Measurements from ENCODE around the gene AKAP14. TPM values are rescaled to one million over a fixed set of nuclear protein-coding genes. Genes with fewer than 3 reads are reported as not detected.

The AKAP14 gene
- total RNA-seq, 1 experiment from 2014 or later = not detected

GRCh38 chrX:119871245-119871598 lies 24.5 kb upstream of the AKAP14 start:
- H3K4me3 Mint-ChIP-seq (ENCODE audit: low read depth, unreplicated experiment) = peak overlapping the region; percentile 93
- H3K27ac Mint-ChIP-seq (ENCODE audit: unreplicated experiment) = peak overlapping the region; percentile 89
- CTCF ChIA-PET = interaction anchor here (1.3 to 1.4 kb wide), 2 partner anchors 18 to 80 kb away, joined by 3 to 5 read pairs; partner anchors contain the start of genes RPL39 and UPF3B
- BruUV-seq (replicated peaks) = TSS peak; percentile 93
- no peak for TF ChIP-seq CTCF (IDR thresholded peaks at IDR 0.05; ENCODE audit: unreplicated experiment)
- no peaks in the 10 kb centered on the region for H3K27me3 Mint-ChIP-seq (ENCODE audit: unreplicated experiment)
- no peak for DNase-seq
- H3K9me3 Mint-ChIP-seq (ENCODE audit: low read depth, unreplicated experiment) = no peaks in the 10 kb centered on the region
- peaks cover 41% of the 10 kb centered on the region for H3K36me3 Mint-ChIP-seq (ENCODE audit: insufficient read depth, unreplicated experiment)
- intact Hi-C loops (cut with micrococcal nuclease; ENCODE audit: unreplicated experiment) = no loop called here
- H3K4me1 Mint-ChIP-seq (ENCODE audit: low read depth, unreplicated experiment) = peaks cover 8% of the 10 kb centered on the region

GRCh38 chrX:119871599-119872395 lies 23.9 kb upstream of the AKAP14 start, which contains the start of the genes NDUFA1 and RNF113A:
NDUFA1 (plus strand) TSS chrX:119871832; CDS start chrX:119871912, 80 bp downstream.
RNF113A (minus strand) TSS chrX:119871733; CDS start chrX:119871613, 120 bp downstream.
- peak within 1 kb of the TSS; percentile 89 for H3K27ac Mint-ChIP-seq (ENCODE audit: unreplicated experiment)
- intact Hi-C loops (cut with micrococcal nuclease; ENCODE audit: unreplicated experiment) = no loop called here
- no peak for TF ChIP-seq CTCF (IDR thresholded peaks at IDR 0.05; ENCODE audit: unreplicated experiment)
- peak; percentile 84 for DNase-seq
- H3K36me3 Mint-ChIP-seq (ENCODE audit: insufficient read depth, unreplicated experiment) = peaks cover 41% of the 10 kb centered on the region
- no TSS peak for BruUV-seq (replicated peaks)
- CTCF ChIA-PET = interaction anchor here (0.6 to 1.4 kb wide), 4 partner anchors 19 to 334 kb away, joined by 3 to 11 read pairs (median 5); partner anchors contain the start of genes RPL39 and UPF3B
- peaks cover 8% of the 10 kb centered on the region for H3K4me1 Mint-ChIP-seq (ENCODE audit: low read depth, unreplicated experiment)
- H3K27me3 Mint-ChIP-seq (ENCODE audit: unreplicated experiment) = no peaks in the 10 kb centered on the region
- peak within 1 kb of the TSS; percentile 93 for H3K4me3 Mint-ChIP-seq (ENCODE audit: low read depth, unreplicated experiment)
- H3K9me3 Mint-ChIP-seq (ENCODE audit: low read depth, unreplicated experiment) = no peaks in the 10 kb centered on the region

GRCh38 chrX:119878740-119879139 lies 17.0 kb upstream of the AKAP14 start:
- CTCF ChIA-PET = no interaction called here
- no TSS peak for BruUV-seq (replicated peaks)

GRCh38 chrX:119880076-119880475 lies 15.6 kb upstream of the AKAP14 start:
- BruUV-seq (replicated peaks) = no TSS peak
- peaks cover 13% of the 10 kb centered on the region for H3K36me3 Mint-ChIP-seq (ENCODE audit: insufficient read depth, unreplicated experiment)
- H3K4me1 Mint-ChIP-seq (ENCODE audit: low read depth, unreplicated experiment) = no peaks in the 10 kb centered on the region
- H3K4me3 Mint-ChIP-seq (ENCODE audit: low read depth, unreplicated experiment) = no peak overlapping the region
- no peak overlapping the region for H3K27ac Mint-ChIP-seq (ENCODE audit: unreplicated experiment)
- no peaks in the 10 kb centered on the region for H3K27me3 Mint-ChIP-seq (ENCODE audit: unreplicated experiment)
- H3K9me3 Mint-ChIP-seq (ENCODE audit: low read depth, unreplicated experiment) = no peaks in the 10 kb centered on the region
- intact Hi-C loops (cut with micrococcal nuclease; ENCODE audit: unreplicated experiment) = loop anchor here (5.0 kb wide), 1 partner anchor 363 kb away; no protein-coding TSS in a partner anchor
- TF ChIP-seq CTCF (IDR thresholded peaks at IDR 0.05; ENCODE audit: unreplicated experiment) = no peak
- no peak for DNase-seq
- CTCF ChIA-PET = interaction anchor here (0.6 kb wide), 1 partner anchor 89 kb away, joined by 3 read pairs; no protein-coding TSS in a partner anchor

More at GRCh38 chrX:119878740-119879139, 17.0 kb upstream of the AKAP14 start:
- intact Hi-C loops (cut with micrococcal nuclease; ENCODE audit: unreplicated experiment) = no loop called here
- Mint-ChIP-seq H3K4me3 (ENCODE audit: low read depth, unreplicated experiment) (no peak overlapping the region), H3K4me1 (ENCODE audit: low read depth, unreplicated experiment) (no peaks in the 10 kb centered on the region), H3K9me3 (ENCODE audit: low read depth, unreplicated experiment) (no peaks in the 10 kb centered on the region), H3K27me3 (ENCODE audit: unreplicated experiment) (no peaks in the 10 kb centered on the region), H3K36me3 (ENCODE audit: insufficient read depth, unreplicated experiment) (peaks cover 13% of the 10 kb centered on the region), H3K27ac (ENCODE audit: unreplicated experiment) (no peak overlapping the region)
- TF ChIP-seq CTCF (IDR thresholded peaks at IDR 0.05; ENCODE audit: unreplicated experiment) = no peak
- DNase-seq = no peak
